Right ventricle myocardium superior (tissue), 1 donor: ENCODE data around the gene EIF4G2. TPM values are rescaled to one million over a fixed set of nuclear protein-coding genes. Genes with fewer than 3 reads are reported as not detected.
"Not testable (repeated sequence)": the region's sequence is repeated elsewhere in the genome, so short reads cannot be mapped to it uniquely, and the experiment has no call there.

Source experiments
- ATAC-seq: fragments of 200-7000 bp; cut with Tn5 transposase; one replicate; pipeline ENCODE4 v1.9.1; 2020; ENCODE audit warnings: mild to moderate bottlenecking; ENCODE audit not compliant: poor library complexity
- DNase-seq: peaks from one replicate; pipeline ENCODE4 v3.0.0-alpha.2; 2020
- intact Hi-C: fragments of 100-400 bp; cut with DNase I; formaldehyde crosslinking; loops from one replicate; pipeline ENCODE4 v1.11.2; 2022
- long read RNA-seq: library from polyadenylated mRNA; unstranded; transcript quantifications from one replicate; pipeline ENCODE4 v2.0.0, GENCODE V29; 2021
- total RNA-seq: library from RNA; stranded (reverse); fragmentation: NEBNext Ultra II Directional; extraction: Animal tissue kit (Norgen Biotek cat#: 25700); gene quantifications from one replicate; pipeline ENCODE4 v1.2.1, GENCODE V29; 2021
- donor health status: DM: no; HTN: yes; CAD: no; lungs with severe emphysema.

Gene EIF4G2
- 714 TPM for total RNA-seq
- long read RNA-seq, transcript EIF4G2-202 (21 exons, 3,346 nt): minor isoform, 45 of 957 reads
- long read RNA-seq, transcript EIF4G2-201 (22 exons, 3,978 nt): major isoform, 586 of 957 reads
- long read RNA-seq, transcript EIF4G2-205 (21 exons, 3,654 nt): minor isoform, 5 of 957 reads
- long read RNA-seq, partial matches to known transcripts: 286 of 957 reads
- long read RNA-seq, other reads (novel, unspliced or antisense): 35 of 957 reads

DNA sequence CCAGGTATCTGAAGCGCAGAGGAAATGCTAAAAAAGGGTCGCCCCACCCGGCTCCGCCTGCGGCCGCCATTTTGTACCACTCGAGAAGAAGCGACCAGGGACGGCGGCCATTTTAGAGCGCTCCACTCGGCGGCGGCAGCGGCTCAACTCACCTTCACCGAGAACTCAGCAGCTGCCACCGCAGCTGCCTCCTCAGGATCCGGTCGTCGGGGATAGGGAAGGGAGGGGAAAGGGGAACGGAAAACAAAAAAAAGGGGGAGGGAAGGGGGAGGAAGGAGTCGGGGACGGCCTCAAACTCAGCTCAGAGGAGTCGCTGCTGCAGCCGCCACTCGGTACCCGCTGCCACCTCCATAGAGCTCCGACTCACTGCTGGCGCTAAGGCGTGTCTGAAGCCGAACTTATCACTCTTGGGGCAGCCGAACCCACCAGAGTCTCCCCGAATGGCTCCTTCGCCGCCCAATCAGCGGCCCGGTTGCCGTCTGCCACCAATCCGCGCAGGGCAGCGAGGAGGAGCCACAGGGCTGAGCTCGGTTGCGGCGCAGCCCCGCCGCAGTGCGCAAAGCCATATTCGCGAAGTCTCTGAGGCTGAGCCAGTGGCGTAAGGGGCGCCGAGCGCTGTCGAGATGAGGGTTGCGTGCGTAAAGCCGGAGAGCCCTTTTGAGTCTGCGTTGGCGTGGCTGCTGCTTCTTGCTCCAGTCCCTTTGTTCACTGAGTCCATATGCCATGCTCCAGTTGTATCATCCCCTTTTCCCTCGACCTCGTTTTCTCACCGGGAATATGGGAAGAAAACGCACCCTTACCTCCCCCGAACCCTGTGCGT is at the start of gene EIF4G2:
Gene EIF4G2, minus strand, starts transcription at position 374 of the 820 bp plus-strand sequence.
- ATAC-seq: peak; percentile 97
- intact Hi-C loops: loop anchor here (5.0 kb wide), 3 partner anchors 49 to 124 kb away; partner anchors contain the start of gene ZBED5
- peak; percentile 99 for DNase-seq

- intact Hi-C loops: loop anchor here (5.0 kb wide), 3 partner anchors 44 to 74 kb away; partner anchors contain the start of gene EIF4G2
Measured at GRCh38 chr11:10857709-10858438, 49.1 kb upstream of the EIF4G2 start, which contains the start of gene ZBED5. ZBED5 (minus strand) TSS chr11:10858053; CDS start chr11:10854945, 3,108 bp downstream.

GRCh38 chr11:10857459-10857708 is 48.7 kb upstream of the EIF4G2 start:
- ATAC-seq (peak; percentile 0), DNase-seq (no peak)
- intact Hi-C loops: loop anchor here (5.0 kb wide), 3 partner anchors 45 to 75 kb away; partner anchors contain the start of gene EIF4G2

More at GRCh38 chr11:10857709-10858438, 49.1 kb upstream of the EIF4G2 start, which contains the start of gene ZBED5:
- ATAC-seq (peak; percentile 97), DNase-seq (peak; percentile 99)

GRCh38 chr11:10856689-10857458 is 48.1 kb upstream of the EIF4G2 start:
- no peak for DNase-seq
- ATAC-seq: peak; percentile 19
- intact Hi-C loops: loop anchor here (5.0 kb wide), 3 partner anchors 45 to 75 kb away; partner anchors contain the start of gene EIF4G2

DNA sequence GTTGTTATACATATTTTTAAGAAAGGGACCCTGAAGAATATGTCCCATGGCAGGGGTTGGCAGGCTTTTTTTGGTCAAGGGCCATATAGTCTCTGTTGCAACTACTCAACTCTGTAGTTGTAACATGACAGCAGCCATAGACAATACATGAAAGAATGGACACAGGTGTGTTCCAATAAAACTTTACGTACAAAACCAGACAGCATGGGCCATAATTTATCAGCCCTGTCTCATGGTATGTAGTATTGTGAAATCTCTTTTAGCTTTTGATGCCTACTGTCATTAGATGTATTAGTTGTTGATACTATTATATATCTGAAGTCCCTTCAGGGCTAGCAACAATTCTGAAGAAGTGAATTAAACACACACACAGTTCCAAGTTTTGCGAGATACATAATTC is 46.6 kb upstream of the EIF4G2 start:
- intact Hi-C loops: loop anchor here (5.0 kb wide), 3 partner anchors 47 to 77 kb away; partner anchors contain the start of gene EIF4G2
- no peak for ATAC-seq
- no peak for DNase-seq

- ATAC-seq (no peak), DNase-seq (no peak)
- intact Hi-C loops: no loop called here
Measured at GRCh38 chr11:10847960-10848860, 39.5 kb upstream of the EIF4G2 start.

- intact Hi-C loops: no loop called here
- no peak for ATAC-seq
- DNase-seq: no peak
Measured at GRCh38 chr11:10846660-10847059, 37.9 kb upstream of the EIF4G2 start.

DNA sequence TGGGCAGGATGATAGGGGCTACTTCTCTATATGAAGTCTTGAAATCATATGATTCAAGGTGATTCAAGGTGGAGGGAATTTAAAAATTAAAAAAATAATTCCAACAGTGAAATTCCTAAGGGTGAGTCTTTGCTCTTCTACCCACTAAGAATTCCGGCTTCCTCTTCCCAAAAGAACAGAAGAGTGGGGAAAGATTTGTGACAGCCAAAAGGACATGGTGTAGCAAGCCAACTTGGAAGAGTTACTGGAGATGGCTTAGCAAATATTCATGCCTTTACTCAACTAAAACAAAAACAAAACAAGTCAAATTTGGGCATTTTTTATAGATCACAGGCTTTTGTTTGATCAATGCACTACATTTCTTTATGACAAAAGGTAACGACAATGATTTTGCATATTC is 36.9 kb upstream of the EIF4G2 start:
- ATAC-seq: peak; percentile 34

DNA sequence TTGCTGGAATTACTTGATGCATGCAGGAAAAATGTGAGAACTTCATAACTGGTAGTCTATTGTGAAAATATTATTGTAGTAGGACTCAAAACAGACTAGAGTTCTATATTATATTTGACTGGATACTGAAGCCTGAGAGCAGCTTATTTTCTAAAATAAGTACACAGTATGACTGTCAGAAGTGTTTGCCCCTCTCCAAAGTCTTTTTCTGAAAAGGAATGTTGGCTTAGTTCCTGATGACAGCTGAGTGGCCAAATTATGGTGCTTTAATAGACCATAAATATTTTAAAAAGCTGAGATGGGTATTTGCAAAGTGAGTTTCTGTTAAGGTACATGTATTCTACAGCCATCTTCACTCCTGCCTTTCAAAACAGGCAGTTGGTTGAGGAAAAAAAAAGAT is 36.1 kb upstream of the EIF4G2 start:
- ATAC-seq (peak; percentile 18), DNase-seq (no peak)
- intact Hi-C loops: no loop called here

More for the DNA sequence above, 36.9 kb upstream of the EIF4G2 start:
- intact Hi-C loops: no loop called here
- DNase-seq: no peak

DNA sequence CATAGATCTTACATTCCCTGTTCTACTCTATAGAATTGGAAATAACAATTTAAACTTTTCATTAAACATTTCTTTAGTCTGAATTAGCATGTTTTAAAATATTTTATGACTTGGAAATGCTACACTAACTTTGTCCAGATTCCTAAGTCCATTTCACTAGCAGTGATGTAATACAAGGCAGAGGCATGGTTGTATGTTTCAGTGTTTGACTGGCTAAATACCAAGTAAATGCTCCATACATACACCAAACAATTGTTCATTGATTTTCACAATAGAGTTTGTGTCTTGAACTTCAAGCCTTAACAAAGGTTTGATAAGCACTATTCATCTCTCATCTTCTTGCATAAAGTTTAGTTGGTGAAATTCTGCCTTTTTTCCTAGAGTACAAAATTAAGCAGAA is 35.6 kb upstream of the EIF4G2 start:
- intact Hi-C loops: no loop called here
- ATAC-seq: no peak

GRCh38 chr11:10838881-10839280 is 30.2 kb upstream of the EIF4G2 start:
- ATAC-seq (no peak), DNase-seq (no peak)
- intact Hi-C loops: no loop called here

More for the DNA sequence above, 35.6 kb upstream of the EIF4G2 start:
- no peak for DNase-seq

DNA sequence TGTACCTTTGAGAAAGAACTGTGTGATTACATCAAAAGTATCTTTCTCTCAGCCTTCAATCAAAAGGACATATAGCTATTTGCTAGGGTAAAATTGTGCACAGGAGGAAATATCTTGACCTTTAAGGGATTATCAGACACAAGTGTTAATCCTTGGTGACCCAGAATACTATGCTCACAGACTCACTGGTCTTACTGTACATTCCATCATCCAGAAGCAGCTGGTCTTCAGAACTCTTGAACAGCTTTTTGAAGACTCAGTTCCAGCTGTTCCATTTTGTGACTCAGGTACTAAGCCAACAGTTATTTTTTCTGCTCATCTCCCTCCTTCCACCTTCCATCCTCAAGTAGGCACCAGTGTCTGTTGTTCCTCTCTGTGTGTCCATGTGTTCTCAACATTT is 29.4 kb upstream of the EIF4G2 start:
- DNase-seq (no peak), ATAC-seq (no peak)
- intact Hi-C loops: no loop called here

DNA sequence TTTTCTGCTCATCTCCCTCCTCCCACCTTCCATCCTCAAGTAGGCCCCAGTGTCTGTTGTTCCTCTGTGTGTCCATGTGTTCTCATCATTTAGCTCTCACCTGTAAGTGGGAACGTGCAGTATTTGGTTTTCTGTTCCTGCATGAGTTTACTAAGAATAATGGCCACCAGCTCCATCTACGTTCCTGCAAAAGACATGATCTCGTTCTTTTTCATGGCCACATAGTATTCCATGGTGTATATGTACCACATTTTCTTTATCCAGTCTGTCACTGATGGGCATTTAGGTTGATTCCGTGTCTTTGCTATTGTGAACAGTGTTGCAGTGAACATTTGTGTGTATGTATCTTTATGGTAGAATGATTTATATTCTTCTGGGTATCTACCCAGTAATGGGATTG is 28.2 kb upstream of the EIF4G2 start:
- ATAC-seq, DNase-seq, intact Hi-C loops: not testable (repeated sequence)

DNA sequence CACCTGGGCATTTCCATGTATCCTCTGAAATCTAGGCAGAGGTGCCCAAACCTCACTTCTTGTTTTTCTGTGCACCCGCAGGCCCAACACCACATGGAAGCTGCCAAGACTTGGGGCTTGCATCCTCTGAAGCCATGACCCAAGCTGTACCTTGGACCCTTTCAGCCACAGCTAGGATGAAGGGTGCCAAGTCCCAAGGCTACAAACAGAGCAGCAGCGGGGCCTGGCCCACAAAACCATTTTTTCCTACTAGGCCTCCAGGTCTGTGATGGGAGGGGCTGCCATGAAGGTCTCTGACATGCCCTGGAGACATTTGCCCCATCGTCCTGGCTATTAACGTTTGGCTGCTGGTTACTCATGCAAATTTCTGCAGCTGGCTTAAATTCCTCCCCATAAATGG is 20.4 kb upstream of the EIF4G2 start:
- ATAC-seq (no peak), DNase-seq (no peak)
- intact Hi-C loops: no loop called here

GRCh38 chr11:10828402-10828801 is 19.7 kb upstream of the EIF4G2 start:
- intact Hi-C loops: no loop called here
- no peak for ATAC-seq

DNA sequence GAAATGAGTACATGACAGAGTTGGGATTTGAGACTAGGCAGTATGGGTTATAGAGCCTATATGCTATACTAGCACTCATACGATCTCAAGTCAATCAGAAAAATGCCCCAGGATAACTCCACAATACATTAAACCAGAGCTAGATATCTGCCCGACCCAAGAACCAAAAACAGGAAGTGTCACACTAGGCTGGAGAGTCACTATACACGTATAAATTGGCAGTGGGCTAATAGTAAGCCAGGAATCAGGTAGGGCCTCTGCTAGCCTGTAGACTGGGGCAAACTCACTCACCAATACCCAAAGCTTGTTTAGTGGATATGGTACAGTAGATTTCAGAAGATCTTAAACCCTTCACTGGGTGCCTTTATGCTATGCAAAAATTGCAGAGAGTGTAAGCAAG is 16.2 kb upstream of the EIF4G2 start:
- intact Hi-C loops: no loop called here
- no peak for ATAC-seq
- no peak for DNase-seq

More at GRCh38 chr11:10828402-10828801, 19.7 kb upstream of the EIF4G2 start:
- no peak for DNase-seq

DNA sequence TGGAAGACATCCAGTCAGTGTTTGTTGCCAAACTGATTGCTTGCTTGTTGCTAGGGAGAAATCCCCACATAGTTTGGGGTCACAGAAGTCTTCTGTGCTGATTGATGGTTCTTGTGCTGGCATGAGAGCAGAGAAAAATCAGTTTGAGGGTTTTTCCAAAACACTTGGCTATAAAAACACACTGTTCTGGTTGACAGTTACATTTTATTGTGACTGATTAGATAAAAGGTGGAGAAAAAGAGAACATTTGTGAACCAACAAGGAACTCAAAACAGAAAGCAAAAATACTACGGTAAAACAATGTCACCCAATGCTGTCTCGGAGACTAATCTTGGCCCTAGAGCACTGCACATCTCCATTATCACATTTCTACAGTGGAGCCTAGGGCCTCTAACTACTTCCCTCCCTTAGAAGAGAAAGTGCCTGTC is 14.4 kb upstream of the EIF4G2 start:
- ATAC-seq: no peak
- DNase-seq: no peak
- intact Hi-C loops: no loop called here
